ENCODE measurements around the gene DAPP1.

DAPP1 gene

DNA sequence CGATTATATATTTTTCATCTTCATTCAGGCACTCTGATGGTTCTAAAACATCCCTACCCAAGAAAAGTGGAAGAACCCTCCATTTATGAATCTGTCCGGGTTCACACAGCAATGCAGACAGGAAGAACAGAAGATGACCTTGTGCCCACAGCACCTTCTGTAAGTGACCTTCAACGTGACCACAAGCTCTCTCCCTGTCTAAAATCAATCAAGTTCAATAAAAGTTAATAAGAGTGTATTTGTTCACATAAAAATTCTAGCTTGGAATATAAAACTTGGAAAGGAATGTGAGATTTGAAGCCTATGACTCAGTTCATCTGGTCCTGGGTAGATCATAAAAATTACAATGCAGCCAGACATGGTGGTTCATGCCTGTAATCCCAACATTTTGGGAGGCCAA, 36.6 kb downstream of the DAPP1 start:
- Histone ChIP-seq H3K27ac (peak overlapping the region; percentile 91), H3K27me3 (no peaks in the 10 kb centered on the region), H3K4me1 (ENCODE audit: control insufficient read depth in 1 of 2, insufficient read depth in 1 of 2, low read depth in 1 of 2, low read length in 1 of 2) (peaks cover 43 to 57% of the 10 kb centered on the region in 2 experiments)

DNA sequence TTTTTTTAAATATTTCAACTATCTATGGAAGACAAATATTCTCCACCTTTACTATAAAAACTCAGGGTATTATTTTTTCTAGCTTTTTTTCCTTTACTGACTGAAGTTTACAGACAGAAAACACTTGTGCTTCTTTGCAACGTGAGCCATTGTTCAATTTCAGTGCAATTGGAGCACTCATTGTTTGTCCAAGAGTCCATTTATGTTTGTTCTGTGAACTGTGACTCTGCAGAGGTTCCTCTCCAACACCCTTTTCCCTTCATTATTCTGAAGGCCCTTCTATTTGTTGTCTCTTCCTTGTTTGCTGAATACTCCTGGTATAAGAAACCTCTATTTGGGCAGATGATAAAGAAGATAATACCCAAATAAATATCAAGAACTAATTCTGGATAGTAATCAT, 37.4 kb downstream of the DAPP1 start:
- peaks cover 52 to 64% of the 10 kb centered on the region in 2 experiments for H3K4me1 ChIP-seq (ENCODE audit: control insufficient read depth in 1 of 2, insufficient read depth in 1 of 2, low read depth in 1 of 2, low read length in 1 of 2)
- peak overlapping the region; percentile 91 for H3K27ac ChIP-seq
- TF ChIP-seq, protein P1, sequence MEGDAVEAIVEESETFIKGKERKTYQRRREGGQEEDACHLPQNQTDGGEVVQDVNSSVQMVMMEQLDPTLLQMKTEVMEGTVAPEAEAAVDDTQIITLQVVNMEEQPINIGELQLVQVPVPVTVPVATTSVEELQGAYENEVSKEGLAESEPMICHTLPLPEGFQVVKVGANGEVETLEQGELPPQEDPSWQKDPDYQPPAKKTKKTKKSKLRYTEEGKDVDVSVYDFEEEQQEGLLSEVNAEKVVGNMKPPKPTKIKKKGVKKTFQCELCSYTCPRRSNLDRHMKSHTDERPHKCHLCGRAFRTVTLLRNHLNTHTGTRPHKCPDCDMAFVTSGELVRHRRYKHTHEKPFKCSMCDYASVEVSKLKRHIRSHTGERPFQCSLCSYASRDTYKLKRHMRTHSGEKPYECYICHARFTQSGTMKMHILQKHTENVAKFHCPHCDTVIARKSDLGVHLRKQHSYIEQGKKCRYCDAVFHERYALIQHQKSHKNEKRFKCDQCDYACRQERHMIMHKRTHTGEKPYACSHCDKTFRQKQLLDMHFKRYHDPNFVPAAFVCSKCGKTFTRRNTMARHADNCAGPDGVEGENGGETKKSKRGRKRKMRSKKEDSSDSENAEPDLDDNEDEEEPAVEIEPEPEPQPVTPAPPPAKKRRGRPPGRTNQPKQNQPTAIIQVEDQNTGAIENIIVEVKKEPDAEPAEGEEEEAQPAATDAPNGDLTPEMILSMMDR (IDR thresholded peaks at IDR 0.05): no peak
- no peaks in the 10 kb centered on the region for H3K27me3 ChIP-seq
- H3K36me3 ChIP-seq: peaks cover 20% of the 10 kb centered on the region
- no peaks in the 10 kb centered on the region for H3K9me3 ChIP-seq
- H3K4me3 ChIP-seq (ENCODE audit: low read depth in 1 of 2, low read length in 1 of 2): peak overlapping the region in 1 of 2 experiments; percentile 57

More for the DNA sequence above, 36.6 kb downstream of the DAPP1 start:
- H3K36me3 ChIP-seq: peaks cover 19% of the 10 kb centered on the region
- TF ChIP-seq, protein P1 (IDR thresholded peaks at IDR 0.05): no peak
- H3K4me3 ChIP-seq (ENCODE audit: low read depth in 1 of 2, low read length in 1 of 2): no peak overlapping the region
- H3K9me3 ChIP-seq: no peaks in the 10 kb centered on the region

DNA sequence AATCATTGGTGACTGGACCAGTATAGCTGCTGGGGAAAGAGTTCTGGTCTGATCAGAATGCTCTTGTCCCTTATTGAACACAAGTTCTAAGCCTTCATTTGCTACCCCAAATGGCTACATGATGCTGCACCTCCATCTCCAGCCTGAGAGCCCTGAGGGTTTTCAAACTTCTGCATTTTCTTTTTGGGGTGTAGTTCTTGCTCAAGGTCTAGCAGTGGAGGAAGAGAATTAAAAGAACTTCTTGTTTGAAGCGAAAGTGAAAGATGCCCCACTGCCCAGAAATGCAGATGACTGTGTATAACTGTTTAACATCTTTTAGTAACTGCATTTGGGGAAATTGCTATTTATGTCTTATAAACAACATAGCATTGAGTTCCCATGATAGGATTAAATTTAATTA, 39.1 kb downstream of the DAPP1 start:
- TF ChIP-seq, protein P1 (IDR thresholded peaks at IDR 0.05): peak; percentile 76
- no peaks in the 10 kb centered on the region for H3K9me3 ChIP-seq
- H3K27ac ChIP-seq: peak overlapping the region; percentile 91
- peaks cover 68 to 81% of the 10 kb centered on the region in 2 experiments for H3K4me1 ChIP-seq (ENCODE audit: control insufficient read depth in 1 of 2, insufficient read depth in 1 of 2, low read depth in 1 of 2, low read length in 1 of 2)
- H3K4me3 ChIP-seq (ENCODE audit: low read depth in 1 of 2, low read length in 1 of 2): peak overlapping the region; percentile 57 to 58
- H3K36me3 ChIP-seq: peaks cover 29% of the 10 kb centered on the region
- no peaks in the 10 kb centered on the region for H3K27me3 ChIP-seq

DNA sequence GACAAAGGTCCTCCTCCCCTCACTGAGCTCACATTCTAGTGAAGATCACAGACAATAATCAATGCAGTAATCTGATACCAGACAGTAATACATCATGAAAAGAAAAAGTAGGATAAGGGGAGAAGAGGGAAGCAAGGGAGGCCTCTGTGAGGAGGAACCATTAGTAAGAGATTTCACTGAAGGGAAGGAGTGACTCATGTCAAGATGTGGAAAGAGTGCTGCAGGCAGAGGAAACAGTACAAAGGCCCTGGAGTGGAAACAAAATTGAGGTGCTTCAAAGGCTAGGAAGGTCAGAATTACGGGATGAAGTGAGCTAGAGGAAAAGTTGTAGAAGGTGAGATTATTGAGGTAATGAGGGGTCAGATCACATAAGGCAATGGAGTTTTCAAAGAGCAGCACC, 39.5 kb downstream of the DAPP1 start:
- Histone ChIP-seq H3K4me3 (ENCODE audit: low read depth in 1 of 2, low read length in 1 of 2) (peak overlapping the region; percentile 57 to 58), H3K27me3 (no peaks in the 10 kb centered on the region)

DNA sequence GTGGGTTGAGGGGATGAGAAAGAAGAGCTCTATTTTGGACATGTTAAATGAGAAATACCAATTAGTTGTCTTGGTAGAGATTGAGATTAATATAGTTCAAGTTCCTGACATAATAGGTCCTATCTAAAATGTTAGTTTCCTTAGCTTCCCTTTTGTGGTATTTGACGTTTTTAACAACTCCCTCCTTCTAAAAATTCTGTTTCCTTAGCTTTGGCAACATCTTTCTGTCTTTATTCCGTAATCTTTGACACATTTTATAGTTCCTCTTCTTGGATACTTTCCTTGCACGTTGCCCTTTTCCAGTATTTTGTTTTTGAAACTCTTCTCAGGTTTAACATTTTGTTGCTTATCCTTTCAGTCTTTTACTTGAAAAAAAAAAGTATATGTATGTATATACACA, 40.7 kb downstream of the DAPP1 start:
- no peaks in the 10 kb centered on the region for H3K9me3 ChIP-seq
- H3K27ac ChIP-seq: peak overlapping the region; percentile 91
- H3K27me3 ChIP-seq: no peaks in the 10 kb centered on the region
- TF ChIP-seq, protein P1 (IDR thresholded peaks at IDR 0.05): no peak
- peak overlapping the region; percentile 57 to 58 for H3K4me3 ChIP-seq (ENCODE audit: low read depth in 1 of 2, low read length in 1 of 2)
- H3K4me1 ChIP-seq (ENCODE audit: control insufficient read depth in 1 of 2, insufficient read depth in 1 of 2, low read depth in 1 of 2, low read length in 1 of 2): peaks cover 85 to 87% of the 10 kb centered on the region in 2 experiments
- peaks cover 36% of the 10 kb centered on the region for H3K36me3 ChIP-seq

More for the DNA sequence above, 39.5 kb downstream of the DAPP1 start:
- H3K9me3 ChIP-seq: no peaks in the 10 kb centered on the region
- TF ChIP-seq, protein P1 (IDR thresholded peaks at IDR 0.05): no peak
- H3K27ac ChIP-seq: peak overlapping the region; percentile 91
- peaks cover 73 to 81% of the 10 kb centered on the region in 2 experiments for H3K4me1 ChIP-seq (ENCODE audit: control insufficient read depth in 1 of 2, insufficient read depth in 1 of 2, low read depth in 1 of 2, low read length in 1 of 2)
- H3K36me3 ChIP-seq: peaks cover 29% of the 10 kb centered on the region
